T-cell (primary cell): ENCODE measurements around the gene ADM. TPM values are rescaled to one million over a fixed set of nuclear protein-coding genes. Genes with fewer than 3 reads are reported as not detected.

Experiments
- ATAC-seq, 4 experiments: fragments of 200-7000 bp in 3 of 4; fragments of 150-1000 bp in 1 of 4; cut with Tn5 transposase; replicated peaks in 1 of 4; 1 replicate in 3 of 4; 2 replicates in 1 of 4; pipeline ENCODE4 v1.10.0; 2021; ENCODE audit warnings: moderate library complexity in 3 of 4, mild to moderate bottlenecking in 2 of 4, moderate number of reproducible peaks in 1 of 4
- CTCF ChIA-PET, 2 donors: fragments of 300-600 bp; sonication (Branson Sonifier 250); formaldehyde crosslinking; loops; one replicate each; lab custom pipeline; 2022; ENCODE audit warnings: antibody characterized with exemption in 2 of 2; lab: Charles Lee
- POLR2A ChIA-PET, 2 donors: fragments of 300-600 bp; sonication (Branson Sonifier 250); formaldehyde crosslinking; loops; one replicate each; lab custom pipeline; 2022; ENCODE audit warnings: antibody characterized with exemption in 2 of 2; lab: Charles Lee
- DNase-seq, 35 experiments: peaks; one replicate each; pipeline versions ENCODE4 v3.0.0 to v3.0.0-alpha.2; 2013 to 2023
- H3K27ac ChIP-seq: one replicate; pipeline ENCODE4 v1.5.1; 2013; ENCODE audit warnings: low read length
- H3K27me3 ChIP-seq, 2 experiments: replicated peaks in 1 of 2; 1 replicate in 1 of 2; 2 replicates in 1 of 2; pipeline versions ENCODE4 v1.6.1 to v1.7.0; 2013; ENCODE audit warnings: low read length in 1 of 2, mixed read lengths in 1 of 2; ENCODE audit not compliant: control insufficient read depth in 2 of 2, insufficient read depth in 2 of 2; ENCODE audit errors: extremely low read depth in 1 of 2
- H3K36me3 ChIP-seq, 2 donors: 1 replicate in 1 of 2; 2 replicates in 1 of 2; pipeline versions ENCODE4 v1.6.1 to v1.7.0; 2013; ENCODE audit warnings: low read length in 1 of 2; ENCODE audit not compliant: control insufficient read depth in 2 of 2, insufficient read depth in 1 of 2; ENCODE audit errors: extremely low read depth in 1 of 2
- H3K4me1 ChIP-seq, 2 experiments: 1 replicate in 1 of 2; 2 replicates in 1 of 2; pipeline versions ENCODE4 v1.6.1 to v1.7.0; 2013; ENCODE audit warnings: low read length in 2 of 2, mixed read lengths in 1 of 2; ENCODE audit not compliant: insufficient read depth in 2 of 2, control insufficient read depth in 1 of 2; ENCODE audit errors: extremely low read depth in 1 of 2
- H3K4me3 ChIP-seq, 2 donors: 1 replicate in 1 of 2; 2 replicates in 1 of 2; pipeline versions ENCODE4 v1.5.1 to v1.7.0; 2013; ENCODE audit warnings: mild to moderate bottlenecking in 2 of 2, low read length in 1 of 2, moderate library complexity in 1 of 2; ENCODE audit not compliant: control insufficient read depth in 1 of 2; ENCODE audit errors: extremely low read depth in 1 of 2
- H3K9me3 ChIP-seq: 2 replicates; pipeline ENCODE4 v1.7.0; 2013
- H3K27ac Mint-ChIP-seq, 2 donors: one replicate each; pipeline ENCODE4 v1.8.0; 2020 to 2021; ENCODE audit warnings: mild to moderate bottlenecking in 2 of 2, mixed read lengths in 2 of 2
- H3K27me3 Mint-ChIP-seq, 2 donors: one replicate each; pipeline ENCODE4 v1.8.0; 2021 to 2022; ENCODE audit warnings: mixed read lengths in 2 of 2
- H3K36me3 Mint-ChIP-seq: one replicate; pipeline ENCODE4 v1.8.0; 2021; ENCODE audit warnings: mixed read lengths
- H3K4me1 Mint-ChIP-seq, 3 donors: one replicate each; pipeline ENCODE4 v1.8.0; 2020 to 2022; ENCODE audit warnings: mixed read lengths in 3 of 3, mild to moderate bottlenecking in 1 of 3
- H3K4me3 Mint-ChIP-seq, 3 donors: one replicate each; pipeline ENCODE4 v1.8.0; 2020 to 2022; ENCODE audit warnings: mild to moderate bottlenecking in 3 of 3, mixed read lengths in 3 of 3, moderate library complexity in 3 of 3
- H3K9me3 Mint-ChIP-seq, 3 donors: one replicate each; pipeline ENCODE4 v1.8.0; 2020 to 2022; ENCODE audit warnings: mixed read lengths in 3 of 3
- WGBS: methylation state at CpG from one replicate; pipeline ENCODE4 v1.1.5; 2013; ENCODE audit warnings: missing lambda C conversion rate; ENCODE audit not compliant: insufficient coverage; 5-methylcytosine and 5-hydroxymethylcytosine counted together
- total RNA-seq, 35 experiments: library from RNA in 6 of 35; stranded (reverse) in 6 of 35; fragments of 120-200 nt in 1 of 35; gene quantifications; one replicate each; pipeline versions ENCODE4 v1.2.1 to v1.2.4 and lab custom pipeline; 2013 to 2026

ADM gene
- total RNA-seq, 5 donors from 2014 or later (not counting 1 experiment from before 2014, with no cell fraction given) = 0.37 to 1.2 (median 0.64) TPM; not detected in 1

DNA sequence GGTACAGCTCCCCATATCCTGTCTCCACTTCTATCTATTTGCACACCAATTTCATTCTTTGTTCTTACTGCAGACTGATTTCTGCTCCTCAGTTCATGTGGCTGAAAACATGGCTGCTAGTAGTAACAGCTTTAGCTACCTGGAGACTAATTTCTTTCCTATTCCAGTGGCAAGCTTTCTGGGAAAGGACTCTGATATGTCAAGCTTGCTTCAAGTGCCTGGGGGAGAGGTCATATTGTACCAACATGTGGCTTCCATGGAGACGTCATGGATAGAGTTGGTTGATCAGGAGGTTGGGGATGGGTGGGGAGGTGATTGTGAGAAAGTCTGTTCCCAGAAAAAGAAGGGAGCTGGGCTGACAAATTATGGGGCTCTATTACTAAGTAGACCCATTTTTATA is 44.9 kb downstream of the ADM start:
- Mint-ChIP-seq H3K36me3 (no peaks in the 10 kb centered on the region), H3K4me3 (no peak overlapping the region), H3K4me1 (no peaks in the 10 kb centered on the region), H3K9me3 (no peaks in the 10 kb centered on the region), H3K27ac (no peak overlapping the region), H3K27me3 (peaks cover 7 to 11% of the 10 kb centered on the region in 2 donors)
- POLR2A ChIA-PET = no interaction called here
- H3K4me1 ChIP-seq = no peaks in the 10 kb centered on the region
- H3K9me3 ChIP-seq = no peaks in the 10 kb centered on the region
- H3K4me3 ChIP-seq = no peak overlapping the region
- DNase-seq = no peak
- no peak overlapping the region for H3K27ac ChIP-seq
- ATAC-seq = no peak
- CTCF ChIA-PET = no interaction called here
- no peaks in the 10 kb centered on the region for H3K27me3 ChIP-seq
- WGBS = no CpG with 5 or more reads among the region's 1 CpG
- no peaks in the 10 kb centered on the region for H3K36me3 ChIP-seq

DNA sequence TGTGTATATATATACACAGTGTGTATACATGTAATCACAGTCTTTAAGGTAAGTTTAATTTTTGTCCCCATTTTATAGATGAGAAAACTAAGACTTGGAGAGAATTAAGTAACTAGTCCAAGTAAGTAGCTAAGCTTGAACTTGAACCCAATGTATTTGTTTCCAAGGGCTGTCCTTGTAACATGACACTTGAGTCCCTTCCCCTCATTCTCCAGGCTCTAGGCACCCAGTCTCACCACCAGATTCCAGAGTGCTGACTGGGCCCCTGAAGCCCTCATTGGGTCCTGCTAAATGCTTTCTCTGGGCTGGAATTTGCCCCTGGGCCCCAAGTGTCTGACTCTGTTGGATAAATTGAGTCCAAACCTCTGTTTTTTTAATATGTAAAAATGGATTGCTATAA is 45.5 kb downstream of the ADM start:
- no peaks in the 10 kb centered on the region for H3K36me3 ChIP-seq
- H3K36me3 Mint-ChIP-seq = no peaks in the 10 kb centered on the region
- H3K27me3 ChIP-seq = no peaks in the 10 kb centered on the region
- H3K9me3 ChIP-seq = no peaks in the 10 kb centered on the region
- peaks cover 11 to 12% of the 10 kb centered on the region in 2 donors for H3K27me3 Mint-ChIP-seq
- H3K27ac Mint-ChIP-seq = no peak overlapping the region
- CTCF ChIA-PET = no interaction called here
- ATAC-seq = no peak
- H3K4me3 Mint-ChIP-seq = no peak overlapping the region
- no peak for DNase-seq
- no peaks in the 10 kb centered on the region for H3K9me3 Mint-ChIP-seq
- H3K4me1 ChIP-seq = no peaks in the 10 kb centered on the region
- H3K4me1 Mint-ChIP-seq = no peaks in the 10 kb centered on the region
- POLR2A ChIA-PET = no interaction called here
- H3K27ac ChIP-seq = no peak overlapping the region
- H3K4me3 ChIP-seq = no peak overlapping the region

DNA sequence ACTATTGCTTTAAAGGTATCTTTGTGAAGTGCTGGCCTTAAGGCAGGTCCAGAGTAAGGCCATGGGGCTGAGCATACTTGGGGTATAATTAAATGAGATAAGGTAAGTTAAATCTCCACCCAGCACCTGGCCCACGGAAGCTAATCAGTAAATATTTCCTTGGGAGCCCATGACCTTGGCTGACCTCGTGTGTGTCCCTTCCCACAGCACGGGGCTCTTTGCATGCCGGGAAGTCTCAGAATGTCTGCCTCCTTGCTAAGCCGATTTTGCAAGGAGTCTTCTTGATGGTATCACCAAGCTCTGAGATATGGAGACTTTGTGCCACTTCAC is 46.5 kb downstream of the ADM start:
- Mint-ChIP-seq H3K4me3 (no peak overlapping the region), H3K4me1 (no peaks in the 10 kb centered on the region), H3K27ac (no peak overlapping the region), H3K9me3 (no peaks in the 10 kb centered on the region), H3K27me3 (peaks cover 16 to 20% of the 10 kb centered on the region in 2 donors), H3K36me3 (no peaks in the 10 kb centered on the region)
- DNase-seq (no peak), ATAC-seq (no peak)
- no peaks in the 10 kb centered on the region for H3K4me1 ChIP-seq
- CTCF ChIA-PET = no interaction called here
- no peaks in the 10 kb centered on the region for H3K9me3 ChIP-seq
- WGBS = 71% methylated on average over 3 of the region's 5 CpGs
- H3K27ac ChIP-seq = no peak overlapping the region
- no peak overlapping the region for H3K4me3 ChIP-seq
- no peaks in the 10 kb centered on the region for H3K36me3 ChIP-seq
- POLR2A ChIA-PET = no interaction called here
- H3K27me3 ChIP-seq = no peaks in the 10 kb centered on the region

DNA sequence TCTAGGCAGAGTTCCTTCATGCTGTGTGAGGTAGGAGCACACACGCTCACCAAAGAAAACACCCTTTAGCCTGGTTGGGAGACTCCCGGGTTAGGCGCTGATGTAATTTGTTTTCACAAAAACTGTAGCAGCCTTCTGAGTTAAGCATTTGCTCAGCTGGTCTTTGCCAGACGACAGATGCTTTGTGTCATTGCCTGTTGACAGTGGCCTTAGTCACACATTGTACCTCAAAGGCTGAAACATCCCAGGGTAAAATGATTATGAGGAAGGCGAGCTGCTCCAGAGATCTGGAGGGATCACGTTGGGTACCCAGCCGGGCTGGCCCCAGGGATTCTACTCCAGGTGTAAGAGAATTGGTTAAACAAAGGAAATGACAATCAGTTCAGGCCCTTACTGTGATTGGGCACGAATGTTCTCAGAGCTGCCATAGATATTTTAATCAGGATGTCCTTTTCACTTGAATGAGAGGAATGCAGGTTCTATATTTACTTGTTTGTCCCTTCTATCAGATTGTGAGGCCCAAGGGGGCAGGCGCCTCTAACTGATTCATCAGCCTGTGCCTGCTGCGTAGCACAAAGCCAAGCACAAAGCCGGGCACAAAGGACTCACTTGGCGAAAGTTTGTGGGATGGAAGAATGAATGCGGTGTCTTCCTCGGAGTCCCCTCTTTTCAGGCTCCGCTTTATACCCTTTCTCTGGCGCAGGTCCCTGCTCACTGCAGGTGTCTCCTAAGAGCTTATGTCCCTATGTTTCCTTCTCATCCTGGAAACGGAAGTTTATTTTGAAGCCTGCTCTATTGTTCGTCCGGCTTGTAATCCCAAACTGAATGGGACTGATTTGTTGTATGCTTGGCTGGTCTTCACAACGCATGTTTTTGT is 47.1 kb downstream of the ADM start:
- peaks cover 20 to 24% of the 10 kb centered on the region in 2 donors for H3K27me3 Mint-ChIP-seq
- POLR2A ChIA-PET = no interaction called here
- no peaks in the 10 kb centered on the region for H3K36me3 ChIP-seq
- no peaks in the 10 kb centered on the region for H3K36me3 Mint-ChIP-seq
- no peaks in the 10 kb centered on the region for H3K27me3 ChIP-seq
- no peak for ATAC-seq
- H3K27ac ChIP-seq = no peak overlapping the region
- H3K9me3 ChIP-seq = no peaks in the 10 kb centered on the region
- no peaks in the 10 kb centered on the region for H3K9me3 Mint-ChIP-seq
- H3K4me1 ChIP-seq = no peaks in the 10 kb centered on the region
- H3K27ac Mint-ChIP-seq = no peak overlapping the region
- no peaks in the 10 kb centered on the region for H3K4me1 Mint-ChIP-seq
- 84% methylated on average over 15 of the region's 20 CpGs for WGBS
- no peak overlapping the region for H3K4me3 ChIP-seq
- DNase-seq = no peak
- H3K4me3 Mint-ChIP-seq = no peak overlapping the region
- CTCF ChIA-PET = no interaction called here

DNA sequence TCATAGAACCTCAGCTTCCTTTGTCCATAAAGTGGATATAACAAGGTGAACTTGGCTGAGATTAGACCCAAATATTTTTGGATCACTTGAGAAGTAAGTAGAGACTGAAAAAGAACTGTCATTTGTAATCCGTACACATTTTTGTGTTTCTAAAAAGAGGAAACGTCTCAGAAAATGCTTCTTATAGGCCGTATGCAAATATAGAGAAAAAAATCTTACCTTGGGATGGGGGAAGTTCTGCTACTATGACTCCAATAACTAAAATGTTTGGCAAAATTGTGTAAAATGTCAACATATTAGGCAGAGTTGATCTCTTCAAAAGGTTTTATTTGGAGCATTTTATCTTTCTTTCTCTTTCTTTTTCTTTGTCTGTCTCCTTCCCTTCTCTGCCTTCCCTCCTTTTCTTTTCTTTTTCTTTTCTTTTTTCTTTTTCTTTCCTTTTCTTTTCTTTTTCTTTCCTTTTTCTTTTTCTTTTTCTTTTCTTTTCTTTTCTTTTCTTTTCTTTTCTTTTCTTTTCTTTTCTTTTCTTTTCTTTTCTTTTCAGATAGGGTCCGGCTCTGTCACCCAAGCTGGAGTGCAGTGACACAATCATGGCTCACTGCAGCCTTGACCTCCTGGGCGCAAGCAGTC is 48.2 kb downstream of the ADM start:
- Mint-ChIP-seq H3K27me3 (peaks cover 25 to 28% of the 10 kb centered on the region in 2 donors), H3K36me3 (no peaks in the 10 kb centered on the region), H3K27ac (no peak overlapping the region), H3K9me3 (no peaks in the 10 kb centered on the region), H3K4me3 (no peak overlapping the region), H3K4me1 (no peaks in the 10 kb centered on the region)
- H3K4me1 ChIP-seq = no peaks in the 10 kb centered on the region
- no peak for ATAC-seq
- H3K27me3 ChIP-seq = no peaks in the 10 kb centered on the region
- H3K27ac ChIP-seq = no peak overlapping the region
- no peaks in the 10 kb centered on the region for H3K36me3 ChIP-seq
- ChIA-PET POLR2A (no interaction called here), CTCF (interaction anchor here in 1 of 2 donors (0.6 kb wide), 1 partner anchor 10 kb away, joined by 4 read pairs; no protein-coding TSS in a partner anchor)
- no peak for DNase-seq
- H3K4me3 ChIP-seq = no peak overlapping the region
- no CpG with 5 or more reads among the region's 5 CpGs for WGBS
- no peaks in the 10 kb centered on the region for H3K9me3 ChIP-seq

DNA sequence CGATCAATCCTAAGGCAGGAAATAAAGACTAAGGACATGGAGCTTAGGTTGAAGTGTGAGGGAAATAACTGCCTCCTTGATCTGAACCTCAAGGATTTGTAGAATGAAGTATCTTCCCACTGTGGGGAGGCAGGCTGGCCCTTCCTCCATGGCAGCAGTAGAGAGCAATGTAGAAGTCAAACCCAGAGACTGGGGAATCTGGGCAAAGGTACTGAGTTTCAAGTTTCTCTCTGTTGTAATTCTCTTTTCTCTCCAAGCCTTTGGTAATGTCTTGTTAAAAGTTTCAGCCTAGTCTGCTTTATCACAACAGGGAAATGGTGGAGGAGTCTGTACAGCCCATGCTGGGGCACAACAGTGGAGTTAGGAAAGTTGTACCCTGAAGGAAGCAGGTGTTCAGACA is 49.5 kb downstream of the ADM start:
- ATAC-seq = no peak
- Histone ChIP-seq H3K27ac (no peak overlapping the region), H3K4me3 (no peak overlapping the region), H3K36me3 (no peaks in the 10 kb centered on the region), H3K4me1 (no peaks in the 10 kb centered on the region), H3K9me3 (no peaks in the 10 kb centered on the region), H3K27me3 (peaks cover 0 to 6% of the 10 kb centered on the region in 2 experiments)
- POLR2A ChIA-PET = no interaction called here
- H3K4me3 Mint-ChIP-seq = no peak overlapping the region
- WGBS = no CpG with 5 or more reads among the region's 1 CpG
- DNase-seq = no peak
- H3K9me3 Mint-ChIP-seq = no peaks in the 10 kb centered on the region
- H3K36me3 Mint-ChIP-seq = no peaks in the 10 kb centered on the region
- peaks cover 29 to 40% of the 10 kb centered on the region in 2 donors for H3K27me3 Mint-ChIP-seq
- CTCF ChIA-PET = interaction anchor here in 1 of 2 donors (0.6 kb wide), 1 partner anchor 341 kb away, joined by 4 read pairs; no protein-coding TSS in a partner anchor
- no peaks in the 10 kb centered on the region for H3K4me1 Mint-ChIP-seq
- no peak overlapping the region for H3K27ac Mint-ChIP-seq
